Esophagus squamous epithelium (tissue), 5 donors: Measurements from ENCODE around the gene CDKN2B. TPM values are rescaled to one million over a fixed set of nuclear protein-coding genes. Genes with fewer than 3 reads are reported as not detected.

Experiments used
- DNase-seq: peaks from one replicate; lab custom pipeline; 2025; lab: John Stamatoyannopoulos, UW
- H3K27ac ChIP-seq, 4 donors: fragments of 200-600 bp; sonication (generic); one replicate each; pipeline ENCODE4 v1.5.1; 2016 to 2019; ENCODE audit warnings: mild to moderate bottlenecking in 1 of 4
- H3K27me3 ChIP-seq, 4 donors: fragments of 200-600 bp; sonication (generic); 1 replicate in 3 of 4; 2 replicates in 1 of 4; pipeline versions ENCODE4 v1.5.1 to v1.6.0; 2017 to 2021; ENCODE audit warnings: antibody characterized with exemption in 1 of 4
- H3K36me3 ChIP-seq, 3 donors: fragments of 200-600 bp; sonication (generic); one replicate each; pipeline ENCODE4 v1.5.1; 2016 to 2019
- H3K4me1 ChIP-seq, 3 donors: fragments of 200-600 bp; sonication (generic); one replicate each; pipeline ENCODE4 v1.5.1; 2017 to 2019
- H3K4me3 ChIP-seq, 4 donors: fragments of 200-600 bp; sonication (generic); 1 replicate in 3 of 4; 2 replicates in 1 of 4; pipeline ENCODE4 v1.5.1; 2016 to 2019; ENCODE audit warnings: mild to moderate bottlenecking in 2 of 4, moderate library complexity in 1 of 4
- H3K9me3 ChIP-seq, 3 donors: fragments of 200-600 bp; sonication (generic); one replicate each; pipeline ENCODE4 v1.5.1; 2016 to 2019
- POLR2A ChIP-seq, 4 donors: fragments of 450-650 bp; IDR thresholded peaks; one replicate each; pipeline ENCODE4 v1.6.1; 2017; ENCODE audit warnings: antibody characterized with exemption in 4 of 4, mild to moderate bottlenecking in 4 of 4, moderate library complexity in 3 of 4
- WGBS, 2 donors: methylation state at CpG; one replicate each; pipeline ENCODE4 v1.1.5; 2018; 5-methylcytosine and 5-hydroxymethylcytosine counted together
- intact Hi-C: fragments of 100-400 bp; cut with DNase I; formaldehyde crosslinking; loops from one replicate; pipeline ENCODE4 v1.15.0; 2022
- total RNA-seq, 4 donors: library from RNA; depleted of rRNA; stranded (reverse); fragments of >200 nt; gene quantifications; one replicate each; pipeline ENCODE4 v1.1.0, GENCODE V29; 2016
- TF ChIP-seq, protein P1 (sequence below), 6 experiments: fragments of 450-650 bp in 4 of 6; fragments of 200-600 bp in 2 of 6; sonication (generic) in 2 of 6; IDR thresholded peaks; one replicate each; pipeline ENCODE4 v1.5.1; 2016 to 2019; ENCODE audit warnings: antibody characterized with exemption in 6 of 6, mild to moderate bottlenecking in 4 of 6, moderate library complexity in 4 of 6
- donor health status: DM: yes; HTN: yes; CAD: no.

The CDKN2B gene
- total RNA-seq, 4 donors from 2014 or later = 41.6 to 150 (median 87.6) TPM

- no peak for DNase-seq
- TF ChIP-seq, protein P1, sequence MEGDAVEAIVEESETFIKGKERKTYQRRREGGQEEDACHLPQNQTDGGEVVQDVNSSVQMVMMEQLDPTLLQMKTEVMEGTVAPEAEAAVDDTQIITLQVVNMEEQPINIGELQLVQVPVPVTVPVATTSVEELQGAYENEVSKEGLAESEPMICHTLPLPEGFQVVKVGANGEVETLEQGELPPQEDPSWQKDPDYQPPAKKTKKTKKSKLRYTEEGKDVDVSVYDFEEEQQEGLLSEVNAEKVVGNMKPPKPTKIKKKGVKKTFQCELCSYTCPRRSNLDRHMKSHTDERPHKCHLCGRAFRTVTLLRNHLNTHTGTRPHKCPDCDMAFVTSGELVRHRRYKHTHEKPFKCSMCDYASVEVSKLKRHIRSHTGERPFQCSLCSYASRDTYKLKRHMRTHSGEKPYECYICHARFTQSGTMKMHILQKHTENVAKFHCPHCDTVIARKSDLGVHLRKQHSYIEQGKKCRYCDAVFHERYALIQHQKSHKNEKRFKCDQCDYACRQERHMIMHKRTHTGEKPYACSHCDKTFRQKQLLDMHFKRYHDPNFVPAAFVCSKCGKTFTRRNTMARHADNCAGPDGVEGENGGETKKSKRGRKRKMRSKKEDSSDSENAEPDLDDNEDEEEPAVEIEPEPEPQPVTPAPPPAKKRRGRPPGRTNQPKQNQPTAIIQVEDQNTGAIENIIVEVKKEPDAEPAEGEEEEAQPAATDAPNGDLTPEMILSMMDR (IDR thresholded peaks at IDR 0.05) = no peak
- peak in 1 of 4 donors; percentile 13 for TF ChIP-seq POLR2A (IDR thresholded peaks at IDR 0.05)
- Histone ChIP-seq H3K36me3 (no peaks in the 10 kb centered on the region), H3K9me3 (no peaks in the 10 kb centered on the region), H3K4me1 (peaks cover 4 to 28% (median 5%) of the 10 kb centered on the region in 3 donors), H3K27me3 (peaks cover 0 to 83% (median 9%) of the 10 kb centered on the region in 4 donors), H3K4me3 (peak within 1 kb of the TSS; percentile 76 to 90 (median 78)), H3K27ac (peak within 1 kb of the TSS; percentile 81 to 92 (median 84))
- 15 to 43% methylated on average over 1 to 15 of the region's 53 CpGs for WGBS, 2 donors
- intact Hi-C loops = loop anchor here (10.0 kb wide), 1 partner anchor 179 kb away; no protein-coding TSS in a partner anchor
Observed at GRCh38 chr9:21993893-21994555, 15.1 kb downstream of the CDKN2B start, which contains the start of gene CDKN2A. TSS of gene CDKN2A (minus strand) at chr9:21994392.

GRCh38 chr9:21993007-21993406 lies 16.1 kb downstream of the CDKN2B start:
- Histone ChIP-seq H3K4me1 (peaks cover 4 to 28% (median 5%) of the 10 kb centered on the region in 3 donors), H3K27ac (no peak overlapping the region), H3K4me3 (peak overlapping the region in 2 of 4 donors; percentile 81 to 90), H3K27me3 (peaks cover 0 to 90% (median 11%) of the 10 kb centered on the region in 4 donors), H3K36me3 (no peaks in the 10 kb centered on the region), H3K9me3 (no peaks in the 10 kb centered on the region)
- intact Hi-C loops = loop anchor here (10.0 kb wide), 1 partner anchor 178 kb away; no protein-coding TSS in a partner anchor
- DNase-seq = no peak
- TF ChIP-seq, protein P1 (IDR thresholded peaks at IDR 0.05) = no peak
- no peak for TF ChIP-seq POLR2A (IDR thresholded peaks at IDR 0.05)
- 89% methylated on average over 4 of the region's 4 CpGs for WGBS, 2 donors

- no peak for DNase-seq
- WGBS, 2 donors = 79 to 84% methylated on average over 5 of the region's 5 CpGs
- H3K36me3 ChIP-seq = no peaks in the 10 kb centered on the region
- H3K4me3 ChIP-seq = no peak overlapping the region
- no peak overlapping the region for H3K27ac ChIP-seq
- intact Hi-C loops = loop anchor here (10.0 kb wide), 1 partner anchor 177 kb away; no protein-coding TSS in a partner anchor
- no peak for TF ChIP-seq POLR2A (IDR thresholded peaks at IDR 0.05)
- TF ChIP-seq, protein P1 (IDR thresholded peaks at IDR 0.05) = no peak
- H3K9me3 ChIP-seq = no peaks in the 10 kb centered on the region
- H3K27me3 ChIP-seq = peaks cover 0 to 90% (median 12%) of the 10 kb centered on the region in 4 donors
- H3K4me1 ChIP-seq = peaks cover 4 to 28% (median 5%) of the 10 kb centered on the region in 3 donors
Observed at GRCh38 chr9:21991072-21991959, 17.8 kb downstream of the CDKN2B start.

DNA sequence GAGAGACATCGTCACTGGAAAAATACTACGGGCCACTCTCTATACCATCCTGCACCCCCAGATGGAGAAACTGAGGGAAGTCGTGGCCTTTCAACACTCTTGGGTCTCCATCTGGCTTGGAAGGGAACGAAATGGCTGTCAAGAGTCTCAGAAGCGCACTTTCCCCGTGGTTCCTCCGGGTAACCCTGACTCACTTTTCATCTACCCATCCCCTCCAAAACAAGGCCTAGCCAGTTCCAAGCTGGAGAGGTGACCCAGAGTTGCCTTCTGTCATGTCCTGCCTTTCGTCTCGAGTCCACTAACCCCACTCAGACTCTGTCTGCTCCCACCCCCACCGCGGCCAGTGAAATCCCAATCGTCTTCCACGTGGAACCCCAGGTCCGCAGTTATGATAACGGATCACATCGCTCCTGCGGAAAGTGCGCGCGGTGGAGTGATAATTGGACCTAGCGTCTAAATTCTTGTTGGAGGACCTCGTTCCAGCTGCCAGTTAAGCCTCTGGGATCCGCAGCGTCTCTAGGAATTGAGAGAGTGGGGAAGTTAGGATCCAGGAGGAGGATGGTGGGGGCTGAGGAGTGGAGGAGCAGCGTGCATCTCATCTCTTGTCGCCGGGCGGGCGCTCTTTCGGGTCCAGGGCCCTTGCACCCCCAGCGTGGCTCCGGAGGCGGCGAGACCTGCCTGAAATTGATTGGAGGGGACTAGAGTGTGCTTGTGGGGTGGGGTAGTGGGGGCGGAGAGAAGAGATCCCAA lies 19.5 kb downstream of the CDKN2B start:
- peaks cover 4 to 14% (median 5%) of the 10 kb centered on the region in 3 donors for H3K4me1 ChIP-seq
- WGBS, 2 donors = 33 to 35% methylated on average over 15 to 24 of the region's 35 CpGs
- H3K36me3 ChIP-seq = no peaks in the 10 kb centered on the region
- no peak overlapping the region for H3K4me3 ChIP-seq
- DNase-seq = no peak
- peaks cover 0 to 96% (median 16%) of the 10 kb centered on the region in 4 donors for H3K27me3 ChIP-seq
- H3K9me3 ChIP-seq = no peaks in the 10 kb centered on the region
- intact Hi-C loops = loop anchor here (10.0 kb wide), 1 partner anchor 175 kb away; no protein-coding TSS in a partner anchor
- TF ChIP-seq, protein P1 (IDR thresholded peaks at IDR 0.05) = no peak
- TF ChIP-seq POLR2A (IDR thresholded peaks at IDR 0.05) = no peak
- no peak overlapping the region for H3K27ac ChIP-seq
